Measurements from ENCODE around the gene BACE2. TPM values are rescaled to one million over a fixed set of nuclear protein-coding genes. Genes with fewer than 3 reads are reported as not detected.

The BACE2 gene
- total RNA-seq, 2 experiments from 2014 or later, result not detected

GRCh38 chr21:41161428-41161827 lies 6.5 kb upstream of the BACE2 start:
- Histone ChIP-seq H3K27ac (ENCODE audit: low read depth, low read length, poor library complexity, severe bottlenecking) (no peak overlapping the region), H3K36me3 (ENCODE audit: insufficient read depth, low read length) (no peaks in the 10 kb centered on the region), H4K20me1 (ENCODE audit: insufficient read depth, low read length) (no peaks in the 10 kb centered on the region), H2AFZ (ENCODE audit: low read length) (no peak overlapping the region), H3K9me2 (ENCODE audit: insufficient read depth, low read length) (no peaks in the 10 kb centered on the region), H3K79me2 (ENCODE audit: insufficient read depth, low read depth, low read length) (no peaks in the 10 kb centered on the region), H3K4me2 (ENCODE audit: low read length) (no peak overlapping the region), H3K9me3 (ENCODE audit: low read length) (no peaks in the 10 kb centered on the region), H3K4me1 (ENCODE audit: insufficient read depth, low read length, poor library complexity, severe bottlenecking) (no peaks in the 10 kb centered on the region), H3K4me3 (ENCODE audit: low read depth, low read length, poor library complexity, severe bottlenecking) (no peak overlapping the region)
- POLR2A ChIA-PET, result no interaction called here
- intact Hi-C loops (cut with micrococcal nuclease; ENCODE audit: unreplicated experiment), result no loop called here
- no peak for DNase-seq (ENCODE audit: low spot score)
- no TSS peak for BruUV-seq (replicated peaks)
- CTCF ChIA-PET (ENCODE audit: unreplicated experiment), result no interaction called here
- TF ChIP-seq CTCF (conservative IDR thresholded peaks at IDR 0.05; ENCODE audit: low read length) (no peak), EZH2phosphoT487 (IDR thresholded peaks at IDR 0.05; ENCODE audit: borderline replicate concordance, low read depth, low read length) (no peak)

- Histone ChIP-seq H2AFZ (ENCODE audit: low read length) (no peak overlapping the region), H3K9me3 (ENCODE audit: low read length) (no peaks in the 10 kb centered on the region), H3K27ac (ENCODE audit: low read depth, low read length, poor library complexity, severe bottlenecking) (no peak overlapping the region), H3K36me3 (ENCODE audit: insufficient read depth, low read length) (no peaks in the 10 kb centered on the region), H3K9me2 (ENCODE audit: insufficient read depth, low read length) (no peaks in the 10 kb centered on the region), H3K4me3 (ENCODE audit: low read depth, low read length, poor library complexity, severe bottlenecking) (no peak overlapping the region), H3K4me2 (ENCODE audit: low read length) (no peak overlapping the region), H4K20me1 (ENCODE audit: insufficient read depth, low read length) (no peaks in the 10 kb centered on the region), H3K4me1 (ENCODE audit: insufficient read depth, low read length, poor library complexity, severe bottlenecking) (no peaks in the 10 kb centered on the region), H3K79me2 (ENCODE audit: insufficient read depth, low read depth, low read length) (no peaks in the 10 kb centered on the region)
- intact Hi-C loops (cut with micrococcal nuclease; ENCODE audit: unreplicated experiment), result no loop called here
- no peak for DNase-seq (ENCODE audit: low spot score)
- ChIA-PET POLR2A (no interaction called here), CTCF (ENCODE audit: unreplicated experiment) (no interaction called here)
- no peak for TF ChIP-seq CTCF (conservative IDR thresholded peaks at IDR 0.05; ENCODE audit: low read length)
- no peak for TF ChIP-seq EZH2phosphoT487 (IDR thresholded peaks at IDR 0.05; ENCODE audit: borderline replicate concordance, low read depth, low read length)
- BruUV-seq (replicated peaks), result no TSS peak
Measured at GRCh38 chr21:41162096-41162495, 5.9 kb upstream of the BACE2 start.

- Histone ChIP-seq H2AFZ (ENCODE audit: low read length) (no peak overlapping the region), H3K36me3 (ENCODE audit: insufficient read depth, low read length) (no peaks in the 10 kb centered on the region), H3K4me2 (ENCODE audit: low read length) (no peak overlapping the region), H3K27ac (ENCODE audit: low read depth, low read length, poor library complexity, severe bottlenecking) (no peak overlapping the region), H3K9me3 (ENCODE audit: low read length) (no peaks in the 10 kb centered on the region), H3K79me2 (ENCODE audit: insufficient read depth, low read depth, low read length) (no peaks in the 10 kb centered on the region), H4K20me1 (ENCODE audit: insufficient read depth, low read length) (no peaks in the 10 kb centered on the region), H3K4me3 (ENCODE audit: low read depth, low read length, poor library complexity, severe bottlenecking) (no peak overlapping the region), H3K4me1 (ENCODE audit: insufficient read depth, low read length, poor library complexity, severe bottlenecking) (no peaks in the 10 kb centered on the region), H3K9me2 (ENCODE audit: insufficient read depth, low read length) (no peaks in the 10 kb centered on the region)
- CTCF ChIA-PET (ENCODE audit: unreplicated experiment), result no interaction called here
- TF ChIP-seq EZH2phosphoT487 (IDR thresholded peaks at IDR 0.05; ENCODE audit: borderline replicate concordance, low read depth, low read length) (no peak), CTCF (conservative IDR thresholded peaks at IDR 0.05; ENCODE audit: low read length) (no peak)
- no peak for DNase-seq (ENCODE audit: low spot score)
- intact Hi-C loops (cut with micrococcal nuclease; ENCODE audit: unreplicated experiment), result no loop called here
- no TSS peak for BruUV-seq (replicated peaks)
- POLR2A ChIA-PET, result no interaction called here
Measured at GRCh38 chr21:41163091-41163490, 4.9 kb upstream of the BACE2 start.

Measured in OCI-LY7 (cell line).